Loucy (cell line): ENCODE measurements around the gene CACNB2.

Experiments used
- H2AFZ ChIP-seq: fragments of 200-600 bp; sonication (generic); 2 replicates; pipeline ENCODE4 v1.6.0; 2016; ENCODE audit warnings: antibody characterized with exemption, mild to moderate bottlenecking, low read length, moderate library complexity
- H3F3A ChIP-seq: fragments of 200-600 bp; 2 replicates; pipeline ENCODE4 v1.6.0; 2016; ENCODE audit warnings: antibody characterized with exemption, low read depth, mild to moderate bottlenecking
- H3K27me3 ChIP-seq: fragments of 200-600 bp; sonication (generic); 2 replicates; pipeline ENCODE4 v1.6.1; 2014; ENCODE audit warnings: low read length, mild to moderate bottlenecking; ENCODE audit not compliant: insufficient read depth, poor library complexity, severe bottlenecking
- H3K36me3 ChIP-seq: fragments of 200-600 bp; sonication (generic); 2 replicates; pipeline ENCODE4 v1.6.1; 2016; ENCODE audit warnings: low read length; ENCODE audit not compliant: insufficient read depth
- H3K4me1 ChIP-seq: fragments of 200-600 bp; sonication (generic); 2 replicates; pipeline ENCODE4 v1.5.1; 2014; ENCODE audit warnings: low read length, mild to moderate bottlenecking; ENCODE audit not compliant: insufficient read depth, poor library complexity, severe bottlenecking
- H3K4me2 ChIP-seq: fragments of 200-600 bp; sonication (generic); 2 replicates; pipeline ENCODE4 v1.6.0; 2014; ENCODE audit warnings: antibody characterized with exemption, low read length, low read depth, mild to moderate bottlenecking; ENCODE audit not compliant: poor library complexity, severe bottlenecking
- H3K4me3 ChIP-seq: fragments of 200-600 bp; sonication (generic); 2 replicates; pipeline ENCODE4 v1.5.1; 2014; ENCODE audit warnings: low read length, mild to moderate bottlenecking, mixed read lengths; ENCODE audit not compliant: poor library complexity, severe bottlenecking
- H3K79me2 ChIP-seq: fragments of 200-600 bp; sonication (generic); 2 replicates; pipeline ENCODE4 v1.6.1; 2014; ENCODE audit warnings: low read length; ENCODE audit not compliant: insufficient read depth
- H3K9ac ChIP-seq: fragments of 200-600 bp; sonication (generic); 2 replicates; pipeline ENCODE4 v1.6.0; 2014; ENCODE audit warnings: mild to moderate bottlenecking, low read depth, low read length, moderate library complexity; ENCODE audit not compliant: poor library complexity, severe bottlenecking
- H3K9me2 ChIP-seq: fragments of 200-600 bp; sonication (generic); replicated peaks from 2 replicates; pipeline ENCODE4 v1.6.1; 2016; ENCODE audit warnings: low read depth, low read length, mixed read lengths
- H3K9me3 ChIP-seq: fragments of 200-600 bp; sonication (generic); 2 replicates; pipeline ENCODE4 v1.6.1; 2014; ENCODE audit warnings: mild to moderate bottlenecking, antibody characterized with exemption, low read length, low read depth; ENCODE audit not compliant: insufficient read depth
- H4K20me1 ChIP-seq: fragments of 200-600 bp; sonication (generic); 2 replicates; pipeline ENCODE4 v1.6.0; 2014; ENCODE audit warnings: antibody characterized with exemption, low read length, mild to moderate bottlenecking; ENCODE audit not compliant: insufficient read depth, poor library complexity, severe bottlenecking
- CTCF ChIP-seq: fragments of 200-600 bp; sonication (generic); conservative IDR thresholded peaks from 2 replicates; pipeline ENCODE4 v1.5.1; 2014; ENCODE audit warnings: mild to moderate bottlenecking, antibody characterized with exemption, low read length
- EZH2phosphoT487 ChIP-seq: fragments of 200-600 bp; IDR thresholded peaks from 2 replicates; pipeline ENCODE4 v1.6.1; 2018; ENCODE audit warnings: antibody characterized with exemption, mild to moderate bottlenecking, moderate library complexity, borderline replicate concordance

The CACNB2 gene

GRCh38 chr10:18473424-18474117, 333.3 kb downstream of the CACNB2 start:
- no peaks in the 10 kb centered on the region for H4K20me1 ChIP-seq
- H3K36me3 ChIP-seq, result no peaks in the 10 kb centered on the region
- no peaks in the 10 kb centered on the region for H3K4me1 ChIP-seq
- no peaks in the 10 kb centered on the region for H3K27me3 ChIP-seq
- H3K9me3 ChIP-seq, result no peaks in the 10 kb centered on the region
- H3F3A ChIP-seq, result no peaks in the 10 kb centered on the region
- no peak overlapping the region for H3K4me3 ChIP-seq
- no peaks in the 10 kb centered on the region for H3K79me2 ChIP-seq
- no peak overlapping the region for H3K4me2 ChIP-seq
- no peak overlapping the region for H2AFZ ChIP-seq
- no peaks in the 10 kb centered on the region for H3K9me2 ChIP-seq
- TF ChIP-seq CTCF, result no peak
- no peak for TF ChIP-seq EZH2phosphoT487
- no peak overlapping the region for H3K9ac ChIP-seq

GRCh38 chr10:18474118-18474455, 333.9 kb downstream of the CACNB2 start:
- Histone ChIP-seq H3K4me1 (no peaks in the 10 kb centered on the region), H3K4me3 (no peak overlapping the region), H3K36me3 (no peaks in the 10 kb centered on the region), H3K27me3 (no peaks in the 10 kb centered on the region), H3F3A (no peaks in the 10 kb centered on the region), H4K20me1 (no peaks in the 10 kb centered on the region), H3K9ac (no peak overlapping the region), H2AFZ (no peak overlapping the region), H3K9me2 (no peaks in the 10 kb centered on the region), H3K79me2 (no peaks in the 10 kb centered on the region), H3K4me2 (no peak overlapping the region), H3K9me3 (no peaks in the 10 kb centered on the region)
- TF ChIP-seq CTCF (no peak), EZH2phosphoT487 (no peak)

GRCh38 chr10:18476076-18476647, 335.9 kb downstream of the CACNB2 start:
- no peaks in the 10 kb centered on the region for H3K4me1 ChIP-seq
- no peaks in the 10 kb centered on the region for H4K20me1 ChIP-seq
- no peaks in the 10 kb centered on the region for H3K79me2 ChIP-seq
- TF ChIP-seq CTCF, result no peak
- TF ChIP-seq EZH2phosphoT487, result no peak
- no peaks in the 10 kb centered on the region for H3F3A ChIP-seq
- H2AFZ ChIP-seq, result no peak overlapping the region
- H3K9me2 ChIP-seq, result no peaks in the 10 kb centered on the region
- H3K4me3 ChIP-seq, result no peak overlapping the region
- no peak overlapping the region for H3K9ac ChIP-seq
- no peak overlapping the region for H3K4me2 ChIP-seq
- H3K9me3 ChIP-seq, result no peaks in the 10 kb centered on the region
- no peaks in the 10 kb centered on the region for H3K27me3 ChIP-seq
- H3K36me3 ChIP-seq, result no peaks in the 10 kb centered on the region
